ENCODE results near the gene ENAM. TPM values are rescaled to one million over a fixed set of nuclear protein-coding genes. Genes with fewer than 3 reads are reported as not detected.

Gene ENAM
- total and polyA plus RNA-seq, 9 of the 15 experiments (the other 6 are each of a cell fraction or from before 2014, with no cell fraction given), result 0.04 to 0.09 (median 0.04) TPM; not detected in 6

DNA sequence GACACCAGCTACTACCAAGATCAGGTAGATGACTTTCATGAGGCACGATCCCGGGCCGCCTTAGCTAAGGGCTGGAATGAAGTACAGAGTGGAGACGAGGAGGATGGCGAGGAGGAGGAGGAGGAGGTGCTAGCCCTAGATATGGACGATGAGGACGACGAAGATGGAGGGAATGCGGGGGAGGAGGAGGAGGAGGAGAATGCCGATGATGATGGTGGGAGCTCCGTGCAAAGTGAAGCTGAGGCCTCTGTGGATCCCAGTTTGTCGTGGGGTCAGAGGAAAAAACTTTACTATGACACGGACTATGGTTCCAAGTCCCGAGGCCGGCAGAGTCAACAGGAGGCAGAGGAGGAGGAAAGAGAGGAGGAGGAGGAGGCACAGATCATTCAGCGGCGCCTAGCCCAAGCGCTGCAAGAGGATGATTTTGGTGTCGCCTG, 60.3 kb downstream of the ENAM start:
- peaks cover 14% of the 10 kb centered on the region; the same call in 1 of the 2 replicates for H4K20me1 ChIP-seq (replicated peaks; ENCODE audit: control insufficient read depth, insufficient read depth, low read length)
- WGBS (ENCODE audit: insufficient coverage, low coverage, missing lambda C conversion rate), result 0% methylated on average over 16 of the region's 19 CpGs
- POLR2A ChIA-PET, result interaction anchor here (1.0 to 2.4 kb wide), 5 partner anchors 12 to 46 kb away, joined by 3 to 15 read pairs (median 4); no protein-coding TSS in a partner anchor
- peak in 3 of 4 experiments; percentile 21 to 52 (median 34) for DNase-seq (ENCODE audit: extremely low read depth in 1 of 4, low spot score in 3 of 4)
- no TSS peak for BruUV-seq (replicated peaks)
- peak overlapping the region; percentile 96 for H2AFZ ChIP-seq (ENCODE audit: low read depth, low read length)
- H3K4me1 ChIP-seq (replicated peaks in 1 of 2; ENCODE audit: control insufficient read depth in 2 of 2, insufficient read depth in 2 of 2, low read length in 2 of 2), result peaks cover 7 to 12% of the 10 kb centered on the region in 2 experiments
- CTCF ChIA-PET (ENCODE audit: low intra/inter-chr PET ratio), result no interaction called here
- in situ Hi-C loops (cut with MboI) (no loop called here), intact Hi-C loops (cut with micrococcal nuclease) (loop anchor here (1.0 to 5.0 kb wide), 2 partner anchors 16 to 37 kb away; no protein-coding TSS in a partner anchor)
- H3K4me2 ChIP-seq (ENCODE audit: insufficient read depth, low read length), result peak overlapping the region; percentile 100
- peak; percentile 26 for ATAC-seq
- H3K27ac ChIP-seq (ENCODE audit: extremely low read depth, low read depth, low read length), result peak overlapping the region; percentile 82
- peaks cover 24% of the 10 kb centered on the region for H3K36me3 ChIP-seq (ENCODE audit: control insufficient read depth, insufficient read depth, low read length)
- no peaks in the 10 kb centered on the region for H3K9me3 ChIP-seq (replicated peaks; ENCODE audit: control insufficient read depth, insufficient read depth, low read depth, low read length)
- peaks cover 42% of the 10 kb centered on the region for H3K79me2 ChIP-seq (ENCODE audit: control insufficient read depth, insufficient read depth, low read length)
- no peaks in the 10 kb centered on the region for H3K27me3 ChIP-seq (ENCODE audit: control insufficient read depth in 2 of 2, insufficient read depth in 2 of 2, low read length in 2 of 2)
- H3K9ac ChIP-seq (ENCODE audit: insufficient read depth in 1 of 2, low read depth in 2 of 2, low read length in 2 of 2), result peak overlapping the region; percentile 90 to 96
- H3K9me1 ChIP-seq (ENCODE audit: control insufficient read depth, insufficient read depth, low read length), result no peaks in the 10 kb centered on the region
- peak; percentile 23 for FAIRE-seq
- H3K4me3 ChIP-seq, result peak overlapping the region; percentile 76
- TF ChIP-seq, protein P1, sequence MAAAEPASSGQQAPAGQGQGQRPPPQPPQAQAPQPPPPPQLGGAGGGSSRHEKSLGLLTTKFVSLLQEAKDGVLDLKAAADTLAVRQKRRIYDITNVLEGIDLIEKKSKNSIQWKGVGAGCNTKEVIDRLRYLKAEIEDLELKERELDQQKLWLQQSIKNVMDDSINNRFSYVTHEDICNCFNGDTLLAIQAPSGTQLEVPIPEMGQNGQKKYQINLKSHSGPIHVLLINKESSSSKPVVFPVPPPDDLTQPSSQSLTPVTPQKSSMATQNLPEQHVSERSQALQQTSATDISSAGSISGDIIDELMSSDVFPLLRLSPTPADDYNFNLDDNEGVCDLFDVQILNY (CRISPR knock-in tag; IDR thresholded peaks at IDR 0.05), result no peak
- TF ChIP-seq DIDO1 (tag; IDR thresholded peaks at IDR 0.05; ENCODE audit: low read depth) (no peak), EHMT2 (IDR thresholded peaks at IDR 0.05) (0 out of 2 replicates have a peak, but pooled peaks have one; percentile 9), HLTF (IDR thresholded peaks at IDR 0.05) (peak; percentile 66; the same call in 1 of the 2 replicates), SIN3A (IDR thresholded peaks at IDR 0.05; ENCODE audit: borderline replicate concordance in 2 of 2, control insufficient read depth in 1 of 2, low read depth in 2 of 2, low read length in 2 of 2) (0 out of 4 replicates have a peak, but pooled peaks of 1 of the 2 experiments have one; percentile 12), BRF1 (IDR thresholded peaks at IDR 0.05; ENCODE audit: borderline replicate concordance, extremely low read depth, insufficient read length) (no peak), ARID1B (IDR thresholded peaks at IDR 0.05) (0 out of 2 replicates have a peak, but pooled peaks have one; percentile 3), SMARCE1 (IDR thresholded peaks at IDR 0.05) (peak; percentile 70), CREM (IDR thresholded peaks at IDR 0.05; ENCODE audit: low read depth) (peak; percentile 18; the same call in 1 of the 2 replicates), RCOR1 (IDR thresholded peaks at IDR 0.05; ENCODE audit: borderline replicate concordance in 1 of 2, low read depth in 2 of 2, low read length in 2 of 2) (peak; percentile 8 to 66; a peak in 2 of 4 replicates), ZNF785 (CRISPR knock-in tag; IDR thresholded peaks at IDR 0.05) (no peak), CTBP1 (IDR thresholded peaks at IDR 0.05; ENCODE audit: borderline replicate concordance) (peak; percentile 25), ZNF263 (CRISPR knock-in tag; IDR thresholded peaks at IDR 0.05; ENCODE audit: borderline replicate concordance) (peak; percentile 97), ZNF780A (CRISPR knock-in tag; IDR thresholded peaks at IDR 0.05) (no peak), NR2C2 (CRISPR knock-in tag; IDR thresholded peaks at IDR 0.05) (0 out of 2 replicates have a peak, but pooled peaks have one; percentile 21), NR2C2 (tag; IDR thresholded peaks at IDR 0.05) (no peak), BCOR (IDR thresholded peaks at IDR 0.05) (peak; percentile 49; the same call in 1 of the 2 replicates), L3MBTL2 (IDR thresholded peaks at IDR 0.05) (no peak), NFRKB (IDR thresholded peaks at IDR 0.05; ENCODE audit: low read depth) (peak; percentile 56; the same call in 1 of the 2 replicates), YY1 (IDR thresholded peaks at IDR 0.05; ENCODE audit: borderline replicate concordance in 1 of 3, control insufficient read depth in 1 of 3, extremely low read depth in 1 of 3, insufficient read depth in 3 of 3, insufficient read length in 1 of 3, insufficient replicate concordance in 2 of 3, low read depth in 1 of 3, low read length in 2 of 3) (peak in 1 of 3 experiments; percentile 46), KDM1A (IDR thresholded peaks at IDR 0.05) (peak; percentile 68 to 73; a peak in 3 of 4 replicates)
- TF ChIP-seq, protein P2, sequence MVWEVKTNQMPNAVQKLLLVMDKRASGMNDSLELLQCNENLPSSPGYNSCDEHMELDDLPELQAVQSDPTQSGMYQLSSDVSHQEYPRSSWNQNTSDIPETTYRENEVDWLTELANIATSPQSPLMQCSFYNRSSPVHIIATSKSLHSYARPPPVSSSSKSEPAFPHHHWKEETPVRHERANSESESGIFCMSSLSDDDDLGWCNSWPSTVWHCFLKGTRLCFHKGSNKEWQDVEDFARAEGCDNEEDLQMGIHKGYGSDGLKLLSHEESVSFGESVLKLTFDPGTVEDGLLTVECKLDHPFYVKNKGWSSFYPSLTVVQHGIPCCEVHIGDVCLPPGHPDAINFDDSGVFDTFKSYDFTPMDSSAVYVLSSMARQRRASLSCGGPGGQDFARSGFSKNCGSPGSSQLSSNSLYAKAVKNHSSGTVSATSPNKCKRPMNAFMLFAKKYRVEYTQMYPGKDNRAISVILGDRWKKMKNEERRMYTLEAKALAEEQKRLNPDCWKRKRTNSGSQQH (CRISPR knock-in tag; IDR thresholded peaks at IDR 0.05), result 0 out of 2 replicates have a peak, but pooled peaks have one; percentile 57

Measured in K562 (cell line).